ENCODE data around the gene S100A6.
A peak's percentile ranks its signal among the peaks of the same experiment; 100 is the strongest.
"Not testable (repeated sequence)": the region's sequence is repeated elsewhere in the genome, so short reads cannot be mapped to it uniquely, and the experiment has no call there.

Gene S100A6

GRCh38 chr1:153531638-153532037, 4.2 kb downstream of the S100A6 start:
- DNase-seq (ENCODE audit: low read depth, low spot score), result no peak

- no peak for DNase-seq (ENCODE audit: low read depth, low spot score)
These were observed 8.1 kb downstream of the S100A6 start for GRCh38 chr1:153527683-153528040.

GRCh38 chr1:153527023-153527682, 8.6 kb downstream of the S100A6 start:
- DNase-seq (ENCODE audit: low read depth, low spot score), result no peak

- no peak for DNase-seq (ENCODE audit: low read depth, low spot score)
These were observed 9.7 kb downstream of the S100A6 start for GRCh38 chr1:153526132-153526543.

- DNase-seq (ENCODE audit: low read depth, low spot score), result peak; percentile 62
These were observed 10.6 kb downstream of the S100A6 start for GRCh38 chr1:153525088-153525728.

GRCh38 chr1:153522353-153523048, 13.3 kb downstream of the S100A6 start:
- DNase-seq (ENCODE audit: low read depth, low spot score), result not testable (repeated sequence)

- DNase-seq (ENCODE audit: low read depth, low spot score), result not testable (repeated sequence)
These were observed 14.0 kb downstream of the S100A6 start for GRCh38 chr1:153521808-153522207.

GRCh38 chr1:153520818-153521476, 14.8 kb downstream of the S100A6 start:
- DNase-seq (ENCODE audit: low read depth, low spot score), result no peak

GRCh38 chr1:153520137-153520691, 15.6 kb downstream of the S100A6 start:
- DNase-seq (ENCODE audit: low read depth, low spot score), result not testable (repeated sequence)

GRCh38 chr1:153519242-153519641, 16.5 kb downstream of the S100A6 start:
- no peak for DNase-seq (ENCODE audit: low read depth, low spot score)

- DNase-seq (ENCODE audit: low read depth, low spot score), result peak; percentile 86
These were observed 20.0 kb downstream of the S100A6 start for GRCh38 chr1:153515504-153516394.

- no peak for DNase-seq (ENCODE audit: low read depth, low spot score)
These were observed 22.1 kb downstream of the S100A6 start for GRCh38 chr1:153513666-153514065.

GRCh38 chr1:153513023-153513422, 22.8 kb downstream of the S100A6 start:
- no peak for DNase-seq (ENCODE audit: low read depth, low spot score)

GRCh38 chr1:153510984-153511410, 24.8 kb downstream of the S100A6 start:
- DNase-seq (ENCODE audit: low read depth, low spot score), result peak; percentile 91

GRCh38 chr1:153509729-153510354, 25.9 kb downstream of the S100A6 start:
- peak; percentile 44 for DNase-seq (ENCODE audit: low read depth, low spot score)

GRCh38 chr1:153509036-153509435, 26.8 kb downstream of the S100A6 start:
- DNase-seq (ENCODE audit: low read depth, low spot score), result no peak

GRCh38 chr1:153507926-153508583, 27.7 kb downstream of the S100A6 start:
- DNase-seq (ENCODE audit: low read depth, low spot score), result no peak

- DNase-seq (ENCODE audit: low read depth, low spot score), result no peak
These were observed 28.9 kb downstream of the S100A6 start for GRCh38 chr1:153506831-153507413.

GRCh38 chr1:153506386-153506785, 29.4 kb downstream of the S100A6 start:
- no peak for DNase-seq (ENCODE audit: low read depth, low spot score)
